ENCODE results near the gene SACS.
A peak's percentile ranks its signal among the peaks of the same experiment; 100 is the strongest.

SACS gene

DNA sequence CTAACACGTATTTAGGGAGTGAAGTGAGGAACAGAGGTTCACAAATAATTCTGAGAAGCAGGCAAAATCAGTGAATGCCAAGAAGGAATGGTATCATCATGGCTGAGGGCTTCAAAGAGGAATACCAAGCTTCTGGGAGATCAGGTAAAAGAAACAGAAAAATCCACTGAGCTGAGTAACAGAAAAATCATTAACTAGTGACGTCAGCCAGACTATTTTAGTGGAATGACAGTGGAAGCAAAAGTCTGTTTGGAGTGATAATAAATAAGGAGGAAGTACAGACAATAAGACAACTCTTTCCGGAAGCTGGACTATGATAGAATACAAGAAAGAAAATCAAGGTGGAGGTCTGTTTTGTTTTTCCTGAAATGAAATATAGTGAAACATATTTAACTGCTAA is 83.5 kb downstream of the SACS start:
- H3K4me3 ChIP-seq (replicated peaks in 1 of 2; ENCODE audit: low read depth in 2 of 2, low read length in 2 of 2), result no peak overlapping the region
- TF ChIP-seq CTCF (IDR thresholded peaks at IDR 0.05; ENCODE audit: low read depth, low read length), result no peak
- DNase-seq (ENCODE audit: low read depth in 2 of 2), result peak in 1 of 2 donors; percentile 25

DNA sequence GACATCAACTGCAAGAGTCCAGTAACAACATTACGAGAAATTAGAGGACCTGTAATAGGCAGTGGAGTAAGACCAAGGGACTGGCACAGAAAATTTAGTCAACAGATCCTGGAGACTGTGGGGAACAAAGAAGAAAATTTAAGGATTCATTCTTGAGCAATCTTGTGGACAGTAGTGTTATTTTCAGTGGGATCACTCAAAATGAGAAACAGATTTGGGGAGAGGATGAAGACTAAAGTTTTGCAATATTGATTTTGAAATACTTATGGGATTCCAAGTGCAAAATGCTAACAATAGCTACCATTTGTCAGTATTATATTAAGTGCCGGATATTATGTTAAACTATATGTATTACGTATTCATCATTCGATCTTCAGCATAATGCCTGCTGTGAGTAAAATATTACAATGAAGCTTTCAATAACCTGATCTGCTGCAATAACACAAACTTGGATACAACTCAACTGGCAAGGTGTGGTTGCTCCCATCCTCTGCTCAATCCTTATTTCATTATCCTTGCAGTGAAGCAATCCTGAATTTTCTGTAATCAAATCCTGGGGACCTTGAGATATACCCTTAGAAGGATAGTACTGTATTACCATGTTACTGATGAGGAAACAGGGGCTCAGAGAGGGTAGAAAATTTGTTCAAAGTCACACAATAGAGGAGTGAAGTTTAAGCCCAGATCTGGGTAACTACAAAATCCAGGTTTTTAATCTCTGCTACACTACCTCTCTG is 84.2 kb downstream of the SACS start:
- TF ChIP-seq CTCF (IDR thresholded peaks at IDR 0.05; ENCODE audit: low read depth, low read length), result no peak
- no peak overlapping the region for H3K4me3 ChIP-seq (replicated peaks in 1 of 2; ENCODE audit: low read depth in 2 of 2, low read length in 2 of 2)
- DNase-seq (ENCODE audit: low read depth in 2 of 2), result peak; percentile 9 to 11

- no peak overlapping the region for H3K4me3 ChIP-seq (replicated peaks in 1 of 2; ENCODE audit: low read depth in 2 of 2, low read length in 2 of 2)
- DNase-seq (ENCODE audit: low read depth in 2 of 2), result peak; percentile 10 to 16
- TF ChIP-seq CTCF (IDR thresholded peaks at IDR 0.05; ENCODE audit: low read depth, low read length), result no peak
Measured at GRCh38 chr13:23348262-23349127, 85.0 kb downstream of the SACS start.

- TF ChIP-seq CTCF (IDR thresholded peaks at IDR 0.05; ENCODE audit: low read depth, low read length), result no peak
- H3K4me3 ChIP-seq (replicated peaks in 1 of 2; ENCODE audit: low read depth in 2 of 2, low read length in 2 of 2), result no peak overlapping the region
- DNase-seq (ENCODE audit: low read depth in 2 of 2), result no peak
Measured at GRCh38 chr13:23347601-23348000, 85.9 kb downstream of the SACS start.

- DNase-seq (ENCODE audit: low read depth in 2 of 2), result no peak
- TF ChIP-seq CTCF (IDR thresholded peaks at IDR 0.05; ENCODE audit: low read depth, low read length), result no peak
- H3K4me3 ChIP-seq (replicated peaks in 1 of 2; ENCODE audit: low read depth in 2 of 2, low read length in 2 of 2), result no peak overlapping the region
Measured at GRCh38 chr13:23344931-23345595, 88.4 kb downstream of the SACS start.

GRCh38 chr13:23339225-23339624 is 94.3 kb downstream of the SACS start:
- TF ChIP-seq CTCF (IDR thresholded peaks at IDR 0.05; ENCODE audit: low read depth, low read length), result no peak
- no peak for DNase-seq (ENCODE audit: low read depth in 2 of 2)
- H3K4me3 ChIP-seq (replicated peaks in 1 of 2; ENCODE audit: low read depth in 2 of 2, low read length in 2 of 2), result no peak overlapping the region

Data from cardiac fibroblast (primary cell).